Measurements from ENCODE around the gene BCL11A. TPM values are rescaled to one million over a fixed set of nuclear protein-coding genes. Genes with fewer than 3 reads are reported as not detected.

BCL11A gene
- total and polyA plus RNA-seq, 12 donors: 3.2 to 38.5 (median 22.7) TPM

DNA sequence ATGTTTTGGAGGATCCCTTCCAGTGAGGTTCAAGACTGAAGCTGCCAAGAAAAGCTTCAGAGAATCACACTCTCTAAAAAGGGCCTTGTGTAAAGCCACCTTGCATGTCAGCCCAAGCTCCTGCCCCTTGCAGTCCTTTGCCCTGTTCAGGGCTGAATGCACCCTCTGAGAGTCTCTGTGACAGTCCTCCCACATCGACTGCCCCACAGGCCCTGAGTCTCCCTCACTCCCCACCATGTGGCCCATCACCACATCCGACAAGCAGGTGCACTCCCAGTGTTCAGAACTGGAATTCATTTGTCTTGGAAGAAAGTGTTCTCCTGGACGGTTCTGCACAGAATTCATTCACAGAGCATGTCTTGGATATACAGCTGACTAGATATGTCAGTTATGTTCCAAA lies 31.0 kb downstream of the BCL11A start:
- Histone ChIP-seq H3K9me3 (no peaks in the 10 kb centered on the region), H3K27ac (peak overlapping the region in 4 of 10 donors; percentile 34 to 39 (median 36)), H3K4me1 (peaks cover 0 to 37% (median 13%) of the 10 kb centered on the region in 9 donors), H3K27me3 (peaks cover 0 to 8% (median 0%) of the 10 kb centered on the region in 7 donors), H3K36me3 (no peaks in the 10 kb centered on the region), H3K4me3 (no peak overlapping the region)
- intact Hi-C loops (cut with DNase I): no loop called here
- TF ChIP-seq, protein P1, sequence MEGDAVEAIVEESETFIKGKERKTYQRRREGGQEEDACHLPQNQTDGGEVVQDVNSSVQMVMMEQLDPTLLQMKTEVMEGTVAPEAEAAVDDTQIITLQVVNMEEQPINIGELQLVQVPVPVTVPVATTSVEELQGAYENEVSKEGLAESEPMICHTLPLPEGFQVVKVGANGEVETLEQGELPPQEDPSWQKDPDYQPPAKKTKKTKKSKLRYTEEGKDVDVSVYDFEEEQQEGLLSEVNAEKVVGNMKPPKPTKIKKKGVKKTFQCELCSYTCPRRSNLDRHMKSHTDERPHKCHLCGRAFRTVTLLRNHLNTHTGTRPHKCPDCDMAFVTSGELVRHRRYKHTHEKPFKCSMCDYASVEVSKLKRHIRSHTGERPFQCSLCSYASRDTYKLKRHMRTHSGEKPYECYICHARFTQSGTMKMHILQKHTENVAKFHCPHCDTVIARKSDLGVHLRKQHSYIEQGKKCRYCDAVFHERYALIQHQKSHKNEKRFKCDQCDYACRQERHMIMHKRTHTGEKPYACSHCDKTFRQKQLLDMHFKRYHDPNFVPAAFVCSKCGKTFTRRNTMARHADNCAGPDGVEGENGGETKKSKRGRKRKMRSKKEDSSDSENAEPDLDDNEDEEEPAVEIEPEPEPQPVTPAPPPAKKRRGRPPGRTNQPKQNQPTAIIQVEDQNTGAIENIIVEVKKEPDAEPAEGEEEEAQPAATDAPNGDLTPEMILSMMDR (IDR thresholded peaks at IDR 0.05): no peak
- peak in 4 of 8 donors; percentile 37 to 56 (median 50) for ATAC-seq
- DNase-seq: no peak
- WGBS, 2 donors: 46 to 57% methylated on average over 3 of the region's 3 CpGs

DNA sequence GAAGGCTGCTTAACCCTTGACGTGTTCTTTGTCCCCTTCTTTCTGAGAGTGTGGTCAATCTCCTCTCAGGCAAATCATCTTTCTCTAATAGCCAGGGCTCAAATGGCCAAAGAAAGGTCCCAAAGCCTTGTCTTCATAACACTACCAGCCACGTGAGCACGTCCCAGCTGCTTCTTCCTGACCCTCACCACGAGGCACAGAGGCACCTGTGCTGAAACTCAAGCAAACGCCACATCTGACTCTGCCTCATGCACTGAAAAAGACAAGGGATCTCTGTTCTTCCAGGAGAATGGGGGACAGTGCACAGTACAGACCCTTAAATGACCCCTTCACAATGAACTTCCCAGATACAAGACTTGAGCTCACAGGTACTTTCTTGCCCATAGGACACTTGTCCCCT lies 31.8 kb downstream of the BCL11A start:
- H3K27ac ChIP-seq: peak overlapping the region in 3 of 10 donors; percentile 29 to 51 (median 43)
- H3K36me3 ChIP-seq: no peaks in the 10 kb centered on the region
- H3K9me3 ChIP-seq: no peaks in the 10 kb centered on the region
- TF ChIP-seq, protein P1 (IDR thresholded peaks at IDR 0.05): no peak
- DNase-seq (no peak), ATAC-seq (peak in 1 of 8 donors; percentile 20)
- H3K27me3 ChIP-seq: peaks cover 0 to 6% (median 0%) of the 10 kb centered on the region in 7 donors
- H3K4me3 ChIP-seq: no peak overlapping the region
- intact Hi-C loops (cut with DNase I): no loop called here
- WGBS, 2 donors: 83 to 85% methylated on average over 5 of the region's 5 CpGs
- peaks cover 2 to 35% (median 14%) of the 10 kb centered on the region in 9 donors for H3K4me1 ChIP-seq

DNA sequence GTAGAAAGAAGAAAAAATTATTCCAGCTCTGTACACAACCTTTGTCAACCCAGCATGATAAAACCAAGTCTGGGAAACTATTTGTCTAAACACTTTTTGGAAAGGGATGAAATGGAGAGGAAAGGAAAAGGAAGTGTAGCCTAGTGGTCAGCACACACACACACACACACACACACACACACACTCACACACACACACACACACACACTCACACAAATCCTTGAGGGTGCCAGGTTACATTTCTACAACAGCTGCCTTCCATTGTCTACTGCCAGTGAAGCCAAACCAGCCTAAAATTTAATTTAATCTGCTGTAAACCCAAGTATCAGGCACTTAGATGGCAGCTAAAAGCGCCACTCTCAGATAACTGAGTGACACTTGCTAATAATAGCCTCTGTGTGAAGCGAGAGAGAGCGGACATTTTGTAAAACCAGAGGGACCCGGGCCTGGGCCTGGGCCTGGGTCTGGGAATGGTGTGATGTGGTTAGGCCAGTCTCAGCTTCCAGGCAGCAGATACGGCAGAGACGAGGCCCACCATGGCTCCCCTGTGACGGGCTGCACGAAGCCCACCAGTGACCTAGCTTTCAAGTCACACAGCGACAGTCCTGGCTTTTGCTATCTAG lies 32.4 kb downstream of the BCL11A start:
- intact Hi-C loops (cut with DNase I): no loop called here
- DNase-seq: no peak
- H3K4me1 ChIP-seq: peaks cover 2 to 41% (median 20%) of the 10 kb centered on the region in 9 donors
- no peaks in the 10 kb centered on the region for H3K36me3 ChIP-seq
- peaks cover 0 to 6% (median 0%) of the 10 kb centered on the region in 7 donors for H3K27me3 ChIP-seq
- peak in 5 of 8 donors; percentile 51 to 67 (median 60) for ATAC-seq
- TF ChIP-seq, protein P1 (IDR thresholded peaks at IDR 0.05): no peak
- no peaks in the 10 kb centered on the region for H3K9me3 ChIP-seq
- no peak overlapping the region for H3K4me3 ChIP-seq
- peak overlapping the region in 4 of 10 donors; percentile 29 to 51 (median 42) for H3K27ac ChIP-seq
- 66 to 76% methylated on average over 9 of the region's 9 CpGs for WGBS, 2 donors

DNA sequence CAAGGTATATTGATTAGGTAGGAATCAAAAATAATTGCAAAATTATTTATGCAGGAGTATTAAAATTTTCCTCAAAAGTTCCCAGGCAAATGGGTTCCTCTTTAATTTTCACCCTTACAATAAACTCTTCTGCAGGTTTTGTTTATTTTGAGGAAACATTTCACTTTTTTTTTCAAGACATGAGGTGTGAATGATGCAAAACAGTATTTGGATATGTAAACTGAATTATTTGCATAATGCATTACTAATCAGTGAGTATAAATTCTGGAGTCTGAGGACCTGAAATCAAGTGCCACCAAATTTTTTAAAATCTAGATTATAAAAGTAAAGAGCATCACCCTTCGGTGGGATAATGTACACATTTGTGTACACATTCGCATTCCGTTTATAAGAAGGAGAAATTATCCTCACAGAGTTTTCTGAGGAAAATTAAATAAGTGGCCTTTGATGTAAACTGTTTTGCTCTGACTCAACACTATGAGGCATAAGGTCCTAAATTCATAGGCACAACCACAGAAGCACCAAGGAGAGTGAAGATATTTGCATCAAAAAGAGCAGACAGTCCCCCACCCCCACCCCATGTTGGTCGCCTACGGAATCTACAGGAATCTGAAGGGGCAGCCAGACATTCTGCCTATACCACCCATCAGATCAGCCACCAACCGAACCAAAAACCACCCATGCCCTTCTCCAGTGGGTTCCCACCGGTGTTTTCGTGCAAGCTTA lies 33.1 kb downstream of the BCL11A start:
- Histone ChIP-seq H3K27me3 (peaks cover 0 to 6% (median 0%) of the 10 kb centered on the region in 7 donors), H3K9me3 (no peaks in the 10 kb centered on the region), H3K4me3 (no peak overlapping the region), H3K4me1 (peaks cover 2 to 45% (median 27%) of the 10 kb centered on the region in 9 donors), H3K27ac (no peak overlapping the region), H3K36me3 (no peaks in the 10 kb centered on the region)
- ATAC-seq (no peak), DNase-seq (no peak)
- intact Hi-C loops (cut with DNase I): no loop called here
- TF ChIP-seq, protein P1 (IDR thresholded peaks at IDR 0.05): no peak
- 82 to 86% methylated on average over 8 of the region's 8 CpGs for WGBS, 2 donors

Data from heart right ventricle (tissue), 16 donors.